ENCODE measurements around the gene ARSG. TPM values are rescaled to one million over a fixed set of nuclear protein-coding genes. Genes with fewer than 3 reads are reported as not detected.

Gene ARSG
- total RNA-seq, 1 donor from 2014 or later = 19.6 TPM

DNA sequence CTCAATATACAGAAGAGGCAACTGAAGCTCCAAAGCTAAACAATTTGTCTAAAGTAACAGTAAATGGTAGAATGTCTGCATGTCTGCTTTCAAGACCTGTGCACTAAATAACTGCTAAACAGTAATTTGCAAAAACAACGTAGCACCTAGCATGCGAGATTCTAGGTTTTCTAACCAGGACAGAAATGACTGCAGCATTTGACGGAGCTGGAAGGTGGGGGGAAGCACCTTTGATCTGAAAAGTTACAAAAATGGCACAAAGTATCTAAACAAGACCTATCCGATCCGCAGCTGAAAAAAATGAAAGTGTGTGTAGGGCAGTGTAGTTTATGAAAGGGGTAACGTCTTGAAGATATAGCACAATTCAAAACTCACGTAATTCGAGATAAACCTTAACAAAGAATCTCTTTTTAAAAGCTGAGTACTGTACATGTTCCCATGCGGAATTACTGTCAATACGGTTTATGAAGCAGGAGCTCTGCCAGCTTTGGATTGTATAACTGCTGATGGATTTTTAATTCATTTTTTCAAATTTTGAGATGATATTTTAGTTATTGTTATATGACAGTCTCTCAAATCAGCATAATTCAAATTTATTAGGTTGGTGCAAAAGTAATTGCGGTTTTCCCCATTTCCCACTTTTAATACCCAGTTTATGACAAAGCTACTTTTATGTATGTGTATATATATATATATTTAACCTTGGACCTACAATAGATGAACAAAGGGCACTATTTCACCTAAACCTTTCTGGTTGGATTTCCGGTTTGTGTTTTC lies 167.2 kb downstream of the ARSG start:
- TF ChIP-seq, protein P1, sequence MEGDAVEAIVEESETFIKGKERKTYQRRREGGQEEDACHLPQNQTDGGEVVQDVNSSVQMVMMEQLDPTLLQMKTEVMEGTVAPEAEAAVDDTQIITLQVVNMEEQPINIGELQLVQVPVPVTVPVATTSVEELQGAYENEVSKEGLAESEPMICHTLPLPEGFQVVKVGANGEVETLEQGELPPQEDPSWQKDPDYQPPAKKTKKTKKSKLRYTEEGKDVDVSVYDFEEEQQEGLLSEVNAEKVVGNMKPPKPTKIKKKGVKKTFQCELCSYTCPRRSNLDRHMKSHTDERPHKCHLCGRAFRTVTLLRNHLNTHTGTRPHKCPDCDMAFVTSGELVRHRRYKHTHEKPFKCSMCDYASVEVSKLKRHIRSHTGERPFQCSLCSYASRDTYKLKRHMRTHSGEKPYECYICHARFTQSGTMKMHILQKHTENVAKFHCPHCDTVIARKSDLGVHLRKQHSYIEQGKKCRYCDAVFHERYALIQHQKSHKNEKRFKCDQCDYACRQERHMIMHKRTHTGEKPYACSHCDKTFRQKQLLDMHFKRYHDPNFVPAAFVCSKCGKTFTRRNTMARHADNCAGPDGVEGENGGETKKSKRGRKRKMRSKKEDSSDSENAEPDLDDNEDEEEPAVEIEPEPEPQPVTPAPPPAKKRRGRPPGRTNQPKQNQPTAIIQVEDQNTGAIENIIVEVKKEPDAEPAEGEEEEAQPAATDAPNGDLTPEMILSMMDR (IDR thresholded peaks at IDR 0.05) = no peak
- intact Hi-C loops (cut with micrococcal nuclease) = loop anchor here (1.0 to 5.0 kb wide), 2 partner anchors 195 to 356 kb away; no protein-coding TSS in a partner anchor

DNA sequence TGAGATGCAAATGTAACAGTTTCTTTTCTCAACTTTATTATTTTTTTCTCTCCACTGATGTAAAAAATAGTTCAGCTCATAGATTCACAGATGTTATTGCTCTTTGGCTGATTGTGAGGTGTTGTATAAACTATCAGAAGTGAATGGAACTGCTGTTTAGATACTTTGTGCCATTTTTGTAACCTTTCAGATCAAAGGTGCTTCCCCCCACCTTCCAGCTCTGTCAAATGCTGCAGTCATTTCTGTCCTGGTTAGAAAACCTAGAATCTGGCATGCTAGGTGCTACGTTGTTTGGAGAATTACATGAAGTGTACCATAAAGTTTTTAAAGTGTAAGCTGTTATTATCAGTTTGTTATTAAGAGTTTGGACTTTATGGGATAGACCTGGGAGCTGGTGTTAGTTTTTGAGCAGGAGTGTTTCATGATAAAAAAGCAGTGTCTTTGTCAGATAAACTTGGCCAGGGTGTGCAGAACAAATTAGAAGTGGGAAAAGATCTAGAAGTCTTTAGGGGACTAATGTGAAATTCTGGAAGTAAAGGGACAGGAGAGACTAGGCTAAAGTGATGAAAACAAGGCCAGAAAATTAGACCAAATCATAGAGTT lies 167.8 kb downstream of the ARSG start:
- no peaks in the 10 kb centered on the region for H3K27me3 Mint-ChIP-seq
- no peak for DNase-seq

More for the DNA sequence above, 167.2 kb downstream of the ARSG start:
- peak overlapping the region; percentile 84 for H3K4me3 Mint-ChIP-seq
- peaks cover 24% of the 10 kb centered on the region for H3K4me1 Mint-ChIP-seq
- ATAC-seq (ENCODE audit: low read depth) = no peak
- no peak for DNase-seq
- H3K27ac Mint-ChIP-seq = peak overlapping the region; percentile 78
- H3K9me3 Mint-ChIP-seq = no peaks in the 10 kb centered on the region
- no peaks in the 10 kb centered on the region for H3K27me3 Mint-ChIP-seq
- POLR2A ChIA-PET = interaction anchor here (0.5 to 5.1 kb wide), 19 partner anchors 9 to 741 kb away, joined by 3 to 46 read pairs (median 4); partner anchors contain the start of genes AMZ2, ARSG, KPNA2 and NOL11
- no peaks in the 10 kb centered on the region for H3K36me3 Mint-ChIP-seq (ENCODE audit: low read depth)
- CTCF ChIA-PET = interaction anchor here (1.0 to 4.5 kb wide), 10 partner anchors 8 to 499 kb away, joined by 3 to 21 read pairs (median 6); no protein-coding TSS in a partner anchor

DNA sequence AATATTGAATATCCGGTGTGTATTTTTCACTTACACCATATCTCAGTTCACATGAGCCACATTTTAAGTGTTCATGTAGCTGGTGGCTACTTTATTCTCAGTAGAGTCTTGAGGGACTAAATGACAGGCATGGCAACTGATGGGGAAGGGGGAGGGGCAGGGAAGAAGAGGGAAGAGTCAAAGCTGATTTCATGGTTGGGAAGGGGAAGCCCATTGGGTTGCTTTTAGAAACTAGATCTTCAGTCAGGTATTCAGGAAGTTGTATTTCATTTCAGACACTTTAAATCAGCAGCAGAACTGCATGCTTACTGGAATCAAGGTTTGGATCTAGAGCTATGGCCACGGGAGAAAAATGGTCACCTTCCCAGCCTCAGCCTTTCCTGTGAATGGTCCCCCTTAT lies 168.9 kb downstream of the ARSG start:
- H3K4me1 Mint-ChIP-seq = peaks cover 24% of the 10 kb centered on the region
- no peak for ATAC-seq (ENCODE audit: low read depth)

More for the DNA sequence above, 167.8 kb downstream of the ARSG start:
- Mint-ChIP-seq H3K9me3 (no peaks in the 10 kb centered on the region), H3K27ac (no peak overlapping the region), H3K4me3 (no peak overlapping the region), H3K36me3 (ENCODE audit: low read depth) (no peaks in the 10 kb centered on the region), H3K4me1 (peaks cover 24% of the 10 kb centered on the region)
- TF ChIP-seq, protein P1 (IDR thresholded peaks at IDR 0.05) = no peak
- ChIA-PET CTCF (interaction anchor here (1.3 to 4.5 kb wide), 7 partner anchors 8 to 500 kb away, joined by 3 to 21 read pairs (median 9); no protein-coding TSS in a partner anchor), POLR2A (interaction anchor here (2.3 to 5.1 kb wide), 5 partner anchors 22 to 423 kb away, joined by 9 to 46 read pairs (median 24); partner anchors contain the start of genes AMZ2, ARSG, KPNA2 and PRKAR1A)
- intact Hi-C loops (cut with micrococcal nuclease) = loop anchor here (1.0 to 5.0 kb wide), 2 partner anchors 196 to 357 kb away; no protein-coding TSS in a partner anchor
- no peak for ATAC-seq (ENCODE audit: low read depth)

DNA sequence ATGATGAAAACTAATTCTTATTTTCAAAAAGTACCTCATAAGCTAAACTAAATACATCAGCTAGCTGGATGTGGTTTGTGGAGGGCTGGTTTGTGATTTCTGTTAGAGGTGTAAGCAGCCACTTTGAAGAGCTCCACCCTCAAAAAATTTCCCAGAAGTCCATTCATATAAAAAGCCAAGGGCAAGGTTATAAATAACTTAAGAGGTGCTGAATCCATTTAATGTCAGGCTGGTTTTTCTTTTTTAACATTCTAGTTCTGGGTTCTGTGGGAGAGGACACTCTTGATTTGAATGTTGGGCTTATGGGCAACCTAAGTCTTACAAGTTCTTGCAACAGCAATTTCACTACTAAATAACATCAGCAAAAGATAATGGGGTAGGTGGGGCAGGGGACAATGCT lies 169.4 kb downstream of the ARSG start:
- intact Hi-C loops (cut with micrococcal nuclease) = loop anchor here (5.0 to 10.0 kb wide), 3 partner anchors 636 to 1736 kb away; partner anchors contain the start of genes BPTF and PITPNC1
- peaks cover 26% of the 10 kb centered on the region for H3K4me1 Mint-ChIP-seq
- no peak overlapping the region for H3K27ac Mint-ChIP-seq
- H3K4me3 Mint-ChIP-seq = no peak overlapping the region
- ChIA-PET POLR2A (interaction anchor here (1.0 to 5.1 kb wide), 3 partner anchors 51 to 255 kb away, joined by 3 to 46 read pairs (median 24); partner anchors contain the start of genes ARSG, PRKAR1A and SLC16A6), CTCF (interaction anchor here (0.7 to 3.1 kb wide), 4 partner anchors 260 to 518 kb away, joined by 3 to 10 read pairs (median 3); no protein-coding TSS in a partner anchor)
- DNase-seq = no peak
- TF ChIP-seq, protein P1 (IDR thresholded peaks at IDR 0.05) = no peak
- no peaks in the 10 kb centered on the region for H3K27me3 Mint-ChIP-seq
- no peak for ATAC-seq (ENCODE audit: low read depth)
- H3K36me3 Mint-ChIP-seq (ENCODE audit: low read depth) = no peaks in the 10 kb centered on the region
- H3K9me3 Mint-ChIP-seq = no peaks in the 10 kb centered on the region

More for the DNA sequence above, 168.9 kb downstream of the ARSG start:
- DNase-seq = no peak
- CTCF ChIA-PET = interaction anchor here (0.7 to 3.1 kb wide), 4 partner anchors 259 to 1091 kb away, joined by 3 to 10 read pairs (median 3); no protein-coding TSS in a partner anchor
- no peaks in the 10 kb centered on the region for H3K36me3 Mint-ChIP-seq (ENCODE audit: low read depth)
- no peaks in the 10 kb centered on the region for H3K27me3 Mint-ChIP-seq
- H3K4me3 Mint-ChIP-seq = no peak overlapping the region
- H3K27ac Mint-ChIP-seq = no peak overlapping the region
- POLR2A ChIA-PET = interaction anchor here (1.0 to 5.1 kb wide), 3 partner anchors 52 to 254 kb away, joined by 3 to 46 read pairs (median 24); partner anchors contain the start of genes ARSG, PRKAR1A and SLC16A6
- TF ChIP-seq, protein P1 (IDR thresholded peaks at IDR 0.05) = no peak
- intact Hi-C loops (cut with micrococcal nuclease) = loop anchor here (5.0 to 10.0 kb wide), 3 partner anchors 635 to 1735 kb away; partner anchors contain the start of genes BPTF and PITPNC1
- no peaks in the 10 kb centered on the region for H3K9me3 Mint-ChIP-seq
